ENCODE results near the gene XIRP1. TPM values are rescaled to one million over a fixed set of nuclear protein-coding genes. Genes with fewer than 3 reads are reported as not detected.

Gene XIRP1
- total and polyA plus RNA-seq, 4 donors, result 0.01 TPM; not detected in 3

DNA sequence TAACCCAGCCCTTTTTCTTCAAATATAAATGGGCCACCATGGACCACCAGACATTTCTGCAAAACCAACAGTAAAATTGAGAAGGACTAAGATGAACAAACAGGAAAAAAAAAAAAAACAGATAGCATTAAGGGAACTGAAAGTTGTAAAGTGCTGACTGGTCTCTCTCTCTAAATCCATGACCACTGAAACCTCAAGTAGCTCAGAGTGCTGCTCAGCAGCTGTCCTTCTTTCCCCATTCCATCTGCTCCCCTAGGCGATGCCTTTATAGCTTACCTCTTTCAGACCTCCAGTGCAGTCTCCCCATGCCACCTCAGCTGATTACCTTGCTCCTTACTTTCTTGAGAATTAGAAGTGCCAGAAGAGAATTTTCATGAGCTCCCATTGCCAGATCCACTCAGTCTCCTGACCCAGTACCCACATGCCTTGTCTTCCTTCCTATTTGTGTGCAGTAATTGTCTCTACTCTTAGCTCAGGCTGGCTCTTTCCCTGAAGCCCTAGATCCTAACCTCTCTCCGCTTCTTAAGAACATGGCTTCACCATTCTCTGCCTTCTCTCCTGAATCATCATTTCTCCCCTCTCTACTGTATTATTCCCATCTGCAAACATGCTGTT lies 23.9 kb upstream of the XIRP1 start:
- H3K4me1 ChIP-seq (ENCODE audit: control insufficient read depth in 4 of 4, insufficient read depth in 4 of 4, low read length in 3 of 4), result no peaks in the 10 kb centered on the region

More for the DNA sequence above, 23.9 kb upstream of the XIRP1 start:
- no peaks in the 10 kb centered on the region for H3K9me3 ChIP-seq (ENCODE audit: control insufficient read depth in 4 of 4, low read length in 3 of 4)
- no peak overlapping the region for H3K4me3 ChIP-seq (ENCODE audit: low read depth in 1 of 3, low read length in 3 of 3)
- no peak overlapping the region for H3K9ac ChIP-seq (ENCODE audit: low read depth in 1 of 2, low read length in 2 of 2)
- 81% methylated on average over 2 of the region's 2 CpGs for WGBS
- no peak for DNase-seq (ENCODE audit: low spot score)
- H3K27me3 ChIP-seq (ENCODE audit: control insufficient read depth in 4 of 4, insufficient read depth in 4 of 4, low read length in 3 of 4), result no peaks in the 10 kb centered on the region
- H3K27ac ChIP-seq (ENCODE audit: low read depth in 1 of 2, low read length in 2 of 2), result no peak overlapping the region
- H3K36me3 ChIP-seq (ENCODE audit: control insufficient read depth in 4 of 4, insufficient read depth in 3 of 4, low read depth in 1 of 4, low read length in 3 of 4), result no peaks in the 10 kb centered on the region
- TF ChIP-seq FOXA1 (IDR thresholded peaks at IDR 0.05) (no peak), RXRA (IDR thresholded peaks at IDR 0.05) (no peak), RAD21 (IDR thresholded peaks at IDR 0.05) (no peak), YY1 (IDR thresholded peaks at IDR 0.05) (no peak), HNF4A (conservative IDR thresholded peaks at IDR 0.05) (no peak), HNF4G (IDR thresholded peaks at IDR 0.05) (no peak), NR2F2 (IDR thresholded peaks at IDR 0.05) (no peak), EGR1 (IDR thresholded peaks at IDR 0.05; ENCODE audit: low read depth in 2 of 2) (no peak), GABPA (IDR thresholded peaks at IDR 0.05 in 1 of 2, conservative IDR thresholded peaks at IDR 0.05 in 1 of 2) (no peak), JUND (IDR thresholded peaks at IDR 0.05) (no peak), FOXA2 (IDR thresholded peaks at IDR 0.05) (no peak), SP1 (IDR thresholded peaks at IDR 0.05) (no peak), TAF1 (conservative IDR thresholded peaks at IDR 0.05) (no peak)
- TF ChIP-seq, protein P1, sequence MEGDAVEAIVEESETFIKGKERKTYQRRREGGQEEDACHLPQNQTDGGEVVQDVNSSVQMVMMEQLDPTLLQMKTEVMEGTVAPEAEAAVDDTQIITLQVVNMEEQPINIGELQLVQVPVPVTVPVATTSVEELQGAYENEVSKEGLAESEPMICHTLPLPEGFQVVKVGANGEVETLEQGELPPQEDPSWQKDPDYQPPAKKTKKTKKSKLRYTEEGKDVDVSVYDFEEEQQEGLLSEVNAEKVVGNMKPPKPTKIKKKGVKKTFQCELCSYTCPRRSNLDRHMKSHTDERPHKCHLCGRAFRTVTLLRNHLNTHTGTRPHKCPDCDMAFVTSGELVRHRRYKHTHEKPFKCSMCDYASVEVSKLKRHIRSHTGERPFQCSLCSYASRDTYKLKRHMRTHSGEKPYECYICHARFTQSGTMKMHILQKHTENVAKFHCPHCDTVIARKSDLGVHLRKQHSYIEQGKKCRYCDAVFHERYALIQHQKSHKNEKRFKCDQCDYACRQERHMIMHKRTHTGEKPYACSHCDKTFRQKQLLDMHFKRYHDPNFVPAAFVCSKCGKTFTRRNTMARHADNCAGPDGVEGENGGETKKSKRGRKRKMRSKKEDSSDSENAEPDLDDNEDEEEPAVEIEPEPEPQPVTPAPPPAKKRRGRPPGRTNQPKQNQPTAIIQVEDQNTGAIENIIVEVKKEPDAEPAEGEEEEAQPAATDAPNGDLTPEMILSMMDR (IDR thresholded peaks at IDR 0.05; ENCODE audit: low read depth, low read length, missing input control), result no peak
- TF ChIP-seq, protein P2, sequence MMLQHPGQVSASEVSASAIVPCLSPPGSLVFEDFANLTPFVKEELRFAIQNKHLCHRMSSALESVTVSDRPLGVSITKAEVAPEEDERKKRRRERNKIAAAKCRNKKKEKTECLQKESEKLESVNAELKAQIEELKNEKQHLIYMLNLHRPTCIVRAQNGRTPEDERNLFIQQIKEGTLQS (IDR thresholded peaks at IDR 0.05), result no peak
- TF ChIP-seq, protein P3, sequence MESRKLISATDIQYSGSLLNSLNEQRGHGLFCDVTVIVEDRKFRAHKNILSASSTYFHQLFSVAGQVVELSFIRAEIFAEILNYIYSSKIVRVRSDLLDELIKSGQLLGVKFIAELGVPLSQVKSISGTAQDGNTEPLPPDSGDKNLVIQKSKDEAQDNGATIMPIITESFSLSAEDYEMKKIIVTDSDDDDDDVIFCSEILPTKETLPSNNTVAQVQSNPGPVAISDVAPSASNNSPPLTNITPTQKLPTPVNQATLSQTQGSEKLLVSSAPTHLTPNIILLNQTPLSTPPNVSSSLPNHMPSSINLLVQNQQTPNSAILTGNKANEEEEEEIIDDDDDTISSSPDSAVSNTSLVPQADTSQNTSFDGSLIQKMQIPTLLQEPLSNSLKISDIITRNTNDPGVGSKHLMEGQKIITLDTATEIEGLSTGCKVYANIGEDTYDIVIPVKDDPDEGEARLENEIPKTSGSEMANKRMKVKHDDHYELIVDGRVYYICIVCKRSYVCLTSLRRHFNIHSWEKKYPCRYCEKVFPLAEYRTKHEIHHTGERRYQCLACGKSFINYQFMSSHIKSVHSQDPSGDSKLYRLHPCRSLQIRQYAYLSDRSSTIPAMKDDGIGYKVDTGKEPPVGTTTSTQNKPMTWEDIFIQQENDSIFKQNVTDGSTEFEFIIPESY (IDR thresholded peaks at IDR 0.05), result no peak
- TF ChIP-seq, protein P4, sequence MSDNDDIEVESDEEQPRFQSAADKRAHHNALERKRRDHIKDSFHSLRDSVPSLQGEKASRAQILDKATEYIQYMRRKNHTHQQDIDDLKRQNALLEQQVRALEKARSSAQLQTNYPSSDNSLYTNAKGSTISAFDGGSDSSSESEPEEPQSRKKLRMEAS (IDR thresholded peaks at IDR 0.05), result no peak
- TF ChIP-seq, protein P5, sequence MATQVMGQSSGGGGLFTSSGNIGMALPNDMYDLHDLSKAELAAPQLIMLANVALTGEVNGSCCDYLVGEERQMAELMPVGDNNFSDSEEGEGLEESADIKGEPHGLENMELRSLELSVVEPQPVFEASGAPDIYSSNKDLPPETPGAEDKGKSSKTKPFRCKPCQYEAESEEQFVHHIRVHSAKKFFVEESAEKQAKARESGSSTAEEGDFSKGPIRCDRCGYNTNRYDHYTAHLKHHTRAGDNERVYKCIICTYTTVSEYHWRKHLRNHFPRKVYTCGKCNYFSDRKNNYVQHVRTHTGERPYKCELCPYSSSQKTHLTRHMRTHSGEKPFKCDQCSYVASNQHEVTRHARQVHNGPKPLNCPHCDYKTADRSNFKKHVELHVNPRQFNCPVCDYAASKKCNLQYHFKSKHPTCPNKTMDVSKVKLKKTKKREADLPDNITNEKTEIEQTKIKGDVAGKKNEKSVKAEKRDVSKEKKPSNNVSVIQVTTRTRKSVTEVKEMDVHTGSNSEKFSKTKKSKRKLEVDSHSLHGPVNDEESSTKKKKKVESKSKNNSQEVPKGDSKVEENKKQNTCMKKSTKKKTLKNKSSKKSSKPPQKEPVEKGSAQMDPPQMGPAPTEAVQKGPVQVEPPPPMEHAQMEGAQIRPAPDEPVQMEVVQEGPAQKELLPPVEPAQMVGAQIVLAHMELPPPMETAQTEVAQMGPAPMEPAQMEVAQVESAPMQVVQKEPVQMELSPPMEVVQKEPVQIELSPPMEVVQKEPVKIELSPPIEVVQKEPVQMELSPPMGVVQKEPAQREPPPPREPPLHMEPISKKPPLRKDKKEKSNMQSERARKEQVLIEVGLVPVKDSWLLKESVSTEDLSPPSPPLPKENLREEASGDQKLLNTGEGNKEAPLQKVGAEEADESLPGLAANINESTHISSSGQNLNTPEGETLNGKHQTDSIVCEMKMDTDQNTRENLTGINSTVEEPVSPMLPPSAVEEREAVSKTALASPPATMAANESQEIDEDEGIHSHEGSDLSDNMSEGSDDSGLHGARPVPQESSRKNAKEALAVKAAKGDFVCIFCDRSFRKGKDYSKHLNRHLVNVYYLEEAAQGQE (IDR thresholded peaks at IDR 0.05), result no peak
